Sciatic nerve (tissue), 2 donors: ENCODE results near the gene DCX. TPM values are rescaled to one million over a fixed set of nuclear protein-coding genes. Genes with fewer than 3 reads are reported as not detected.
A peak's percentile ranks its signal among the peaks of the same experiment; 100 is the strongest.

Experiments used
- ATAC-seq: fragments of 200-7000 bp; cut with Tn5 transposase; one replicate; pipeline ENCODE4 v1.9.1; 2020; ENCODE audit warnings: mild to moderate bottlenecking, moderate library complexity
- DNase-seq: peaks from one replicate; pipeline ENCODE4 v3.0.0-alpha.2; 2020; ENCODE audit warnings: low spot score
- intact Hi-C: fragments of 100-400 bp; cut with DNase I; formaldehyde crosslinking; loops from one replicate; pipeline ENCODE4 v1.14.2; 2022
- total RNA-seq: library from RNA; stranded (reverse); fragmentation: NEBNext Ultra II Directional; extraction: Animal tissue kit (Norgen Biotek cat#: 25700); gene quantifications from one replicate; pipeline ENCODE4 v1.2.1, GENCODE V29; 2021
- donor health status: DM: no; HTN: no; CAD: no.
- donor health status: DM: no; HTN: no; CAD: no.

DCX gene
- total RNA-seq = not detected

DNA sequence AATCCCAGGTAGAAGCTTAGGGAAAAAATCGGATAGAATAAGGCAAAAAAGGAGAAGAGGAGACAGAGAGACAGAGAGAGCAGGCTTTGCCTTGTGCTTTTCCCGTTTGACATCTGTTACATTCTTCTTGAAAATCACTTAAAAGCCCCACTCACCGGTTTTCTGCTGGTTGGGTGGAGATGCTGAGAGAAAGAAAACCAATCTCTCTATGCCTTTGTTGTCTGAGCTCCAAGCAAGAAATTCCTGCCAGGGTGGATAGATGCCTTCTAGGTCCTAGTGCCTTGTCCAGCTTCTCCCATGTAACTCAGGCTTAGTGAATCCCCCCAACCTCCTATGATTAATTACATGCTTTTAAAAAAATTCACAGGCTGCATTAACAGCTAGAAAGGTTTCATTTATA is at the start of gene DCX:
DCX (minus strand) TSS at position 210 of the 400 bp plus-strand sequence. CDS start 1,794 bp downstream, outside the sequence.
- ATAC-seq (no peak), DNase-seq (no peak)
- intact Hi-C loops = no loop called here

DNA sequence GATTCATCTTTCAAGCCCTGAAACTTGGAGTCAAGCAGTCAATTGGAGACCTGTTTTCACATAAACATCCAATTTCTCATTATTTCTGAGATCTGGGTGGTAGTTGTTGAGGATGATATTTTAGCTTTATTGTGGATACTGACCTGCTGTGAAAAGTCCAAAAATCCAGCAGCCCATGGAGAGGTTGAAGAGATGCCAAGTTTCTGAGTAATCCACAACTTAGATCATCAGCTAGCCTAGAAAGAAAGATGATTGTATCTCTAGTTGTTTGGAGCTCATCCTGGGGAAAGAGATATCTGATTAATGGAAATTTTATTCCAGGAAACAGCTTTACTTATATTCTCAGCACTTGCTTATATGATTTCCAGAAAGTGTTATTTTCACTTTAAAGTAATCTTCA is 48.6 kb upstream of the DCX start:
- no peak for ATAC-seq
- intact Hi-C loops = no loop called here
- DNase-seq = no peak

DNA sequence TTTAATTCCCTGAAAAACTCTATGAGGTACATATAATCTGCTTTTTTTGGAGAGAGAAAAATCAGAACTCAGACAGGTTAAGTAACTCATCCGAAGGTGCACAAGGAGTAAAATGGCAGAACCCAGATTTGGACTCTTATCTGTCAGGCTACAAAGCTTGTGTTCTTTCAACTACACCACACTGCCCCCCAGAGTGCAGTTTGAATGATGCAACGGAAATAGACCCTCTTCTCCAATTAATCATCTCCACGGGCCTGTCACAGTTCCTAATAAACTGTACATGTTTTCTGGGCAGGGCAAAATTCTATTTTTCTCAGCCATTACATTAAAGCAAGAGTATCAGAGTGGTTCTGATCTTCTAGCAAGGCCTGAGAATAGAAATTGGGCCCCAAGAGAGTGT is 35.3 kb upstream of the DCX start:
- ATAC-seq (no peak), DNase-seq (no peak)
- intact Hi-C loops = no loop called here

DNA sequence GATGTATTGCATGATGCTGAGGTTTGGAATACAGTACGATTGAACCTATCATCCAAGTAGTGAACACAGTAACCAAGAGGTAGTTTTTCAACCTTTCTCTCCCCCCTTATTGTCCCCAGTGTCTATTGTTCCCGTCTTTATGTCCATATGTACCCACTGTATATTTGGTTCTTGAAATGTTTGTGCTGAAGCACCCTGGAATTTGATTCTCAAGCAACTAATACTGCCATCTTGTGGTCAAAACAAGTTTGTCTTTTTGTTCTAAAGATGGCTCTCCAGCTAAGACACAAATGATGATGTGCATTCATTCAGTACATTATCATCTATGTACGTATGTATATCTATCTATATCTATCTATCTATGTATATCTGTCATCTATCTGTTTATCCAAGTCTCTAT is 33.5 kb upstream of the DCX start:
- ATAC-seq = peak; percentile 61
- intact Hi-C loops = no loop called here

DNA sequence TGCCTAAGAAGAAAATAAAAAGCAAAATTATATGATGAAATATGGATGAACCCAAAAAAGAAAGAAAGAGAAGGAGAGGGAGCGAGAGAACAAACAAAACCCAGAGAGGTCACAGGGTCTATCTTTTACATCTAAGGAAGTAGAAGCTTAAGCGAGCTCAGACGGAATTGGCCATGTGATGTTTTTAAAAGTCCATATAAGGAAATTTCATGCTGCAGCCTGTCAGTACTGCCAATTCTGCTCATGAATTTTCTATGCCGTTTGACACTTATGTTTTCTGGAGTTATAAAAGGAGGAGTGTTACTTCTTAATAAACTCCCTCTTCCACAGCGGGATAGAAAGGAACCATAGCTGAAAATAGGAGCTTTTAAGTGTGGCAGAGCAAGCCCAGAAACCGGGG is 32.9 kb upstream of the DCX start:
- ATAC-seq (no peak), DNase-seq (no peak)
- intact Hi-C loops = no loop called here

More for the DNA sequence above, 33.5 kb upstream of the DCX start:
- no peak for DNase-seq

DNA sequence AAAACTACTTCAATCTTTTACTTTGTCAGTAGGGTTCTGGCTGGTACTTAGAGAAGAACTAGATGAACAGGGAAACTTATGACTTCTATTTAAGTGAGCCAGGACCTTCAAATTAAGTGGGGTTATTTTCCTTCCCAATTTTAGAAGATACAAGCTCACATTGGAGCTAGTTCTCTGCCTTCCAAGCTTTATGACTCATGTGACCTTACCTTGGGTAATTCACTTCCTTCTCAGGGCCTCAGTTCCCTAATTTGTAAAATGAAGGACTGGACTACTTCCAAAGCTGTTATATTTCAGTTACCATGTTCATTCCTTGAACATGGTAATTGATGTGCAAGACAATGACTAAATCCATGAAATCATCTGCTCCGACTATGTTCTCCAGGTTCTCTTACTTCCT is 32.0 kb upstream of the DCX start:
- intact Hi-C loops = no loop called here
- DNase-seq (no peak), ATAC-seq (no peak)

DNA sequence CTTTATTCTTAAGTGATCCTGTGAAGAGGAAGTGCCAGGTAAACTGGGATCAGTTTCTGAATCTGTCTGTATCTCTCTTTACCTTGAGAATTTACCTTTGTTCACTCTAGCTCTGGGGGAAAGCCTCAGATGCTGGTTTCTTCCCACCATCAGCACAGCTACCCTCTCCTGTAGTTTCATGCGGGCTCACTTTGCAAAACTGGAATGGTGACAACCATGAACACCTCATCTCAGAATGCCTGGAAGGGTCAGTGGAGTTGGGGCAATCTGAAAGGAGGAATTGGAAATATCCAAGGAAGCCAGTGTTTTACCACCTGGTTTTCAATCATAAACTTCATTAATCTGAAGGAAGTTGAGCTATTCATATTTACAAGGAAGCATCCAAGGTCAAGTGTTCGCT is 30.8 kb upstream of the DCX start:
- DNase-seq (no peak), ATAC-seq (no peak)
- intact Hi-C loops = no loop called here

DNA sequence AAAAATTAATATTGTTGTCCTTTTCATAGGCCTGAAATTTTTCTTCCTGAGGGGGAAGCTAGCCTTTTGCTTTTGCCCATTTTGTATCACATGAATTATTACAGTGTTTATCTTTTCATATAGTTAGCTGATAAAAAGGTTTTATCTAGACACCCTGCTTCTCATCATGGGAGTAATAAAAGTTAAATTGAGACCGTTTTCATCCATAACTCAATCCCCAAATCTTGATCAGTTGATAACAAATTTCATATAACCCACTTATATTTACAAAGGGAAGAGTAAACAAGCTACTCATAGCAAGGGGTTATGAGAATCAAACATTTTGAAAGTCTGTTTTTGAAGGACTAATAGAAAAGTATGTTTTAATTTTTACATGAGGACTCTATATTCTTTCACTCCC is 23.5 kb upstream of the DCX start:
- no peak for DNase-seq
- intact Hi-C loops = no loop called here
- ATAC-seq = no peak

DNA sequence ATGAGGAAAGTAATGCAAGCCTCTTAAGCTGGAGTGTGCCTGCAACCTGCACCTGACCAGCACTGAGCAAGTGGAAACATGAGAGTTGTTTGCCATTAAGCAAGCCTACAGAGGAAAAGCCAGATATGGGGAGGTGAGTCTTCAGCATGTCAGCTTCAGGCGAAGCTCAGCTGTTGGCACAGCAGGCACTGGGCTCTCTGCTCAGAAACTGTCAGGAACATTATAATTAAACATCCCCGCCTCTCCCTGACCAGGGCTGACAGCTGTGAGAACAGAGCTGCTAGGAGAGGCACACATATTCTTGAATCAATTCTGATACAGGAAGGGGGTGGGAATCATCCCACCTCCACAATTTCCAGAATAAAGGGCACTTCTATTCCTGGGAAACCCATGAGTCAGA is 19.0 kb upstream of the DCX start:
- no peak for ATAC-seq
- intact Hi-C loops = no loop called here
- no peak for DNase-seq

DNA sequence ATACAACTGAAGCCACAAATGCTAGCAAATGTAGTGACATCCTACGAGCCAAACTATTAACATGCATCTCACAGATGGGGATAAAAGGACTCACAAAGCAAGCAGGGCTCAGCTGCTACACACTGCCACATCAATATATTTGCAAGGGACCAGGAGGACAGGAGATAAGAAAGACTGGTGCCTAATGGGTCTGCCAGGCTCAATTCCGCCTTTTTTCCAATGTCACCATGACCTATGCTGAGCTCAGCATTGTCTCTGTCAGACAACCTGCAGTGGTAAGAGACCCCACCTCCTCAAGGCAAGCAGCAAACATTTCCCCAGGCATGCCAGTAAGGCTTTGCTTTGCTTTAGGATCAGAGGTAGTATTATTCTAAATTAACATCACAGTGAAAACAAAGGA is 435 bp downstream of the DCX start:
- intact Hi-C loops = no loop called here
- DNase-seq (no peak), ATAC-seq (no peak)

DNA sequence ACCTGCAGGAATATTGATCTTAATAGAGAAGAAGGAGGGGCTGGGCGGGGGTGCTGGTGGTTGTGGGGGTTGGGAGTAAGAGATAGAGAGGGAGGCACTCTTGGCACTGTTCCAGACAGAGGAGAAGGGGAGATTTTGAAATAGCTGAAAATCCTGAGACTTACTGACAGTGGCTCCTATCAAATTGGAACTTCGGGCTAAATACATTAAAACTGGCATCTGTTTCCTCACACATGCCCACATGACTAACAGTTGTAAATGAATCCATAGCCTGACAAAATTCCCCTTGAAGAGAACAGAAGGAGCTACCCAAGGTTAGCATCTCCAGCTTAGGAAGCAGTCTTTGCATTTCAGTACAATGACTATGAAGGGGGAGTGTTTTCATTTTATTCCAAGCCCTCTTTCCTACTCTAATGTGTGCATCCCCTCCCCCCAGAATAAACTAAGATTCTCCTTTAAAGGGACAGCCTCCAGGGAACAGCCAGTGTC is 1.4 kb downstream of the DCX start:
- intact Hi-C loops = no loop called here
- DNase-seq (no peak), ATAC-seq (no peak)

DNA sequence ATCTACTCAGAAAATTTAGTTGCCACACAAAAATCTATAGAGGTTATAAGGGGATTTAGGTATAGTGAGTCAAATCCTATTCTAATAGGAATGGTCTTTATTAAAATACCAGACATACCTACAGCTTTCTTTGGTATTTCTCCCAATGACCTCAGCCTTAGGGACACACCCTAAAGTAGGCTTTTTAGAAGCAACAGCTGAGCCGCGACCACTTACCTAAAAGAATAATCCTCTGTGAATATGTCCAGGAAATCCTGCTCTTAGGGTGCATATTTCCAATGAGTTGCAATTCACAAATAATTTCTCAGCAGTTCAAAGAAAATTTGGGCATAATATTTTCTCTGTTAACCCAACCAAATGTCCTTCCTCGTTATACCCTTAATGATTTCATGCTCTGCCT is 2.7 kb downstream of the DCX start:
- no peak for ATAC-seq
- intact Hi-C loops = no loop called here
- no peak for DNase-seq

DNA sequence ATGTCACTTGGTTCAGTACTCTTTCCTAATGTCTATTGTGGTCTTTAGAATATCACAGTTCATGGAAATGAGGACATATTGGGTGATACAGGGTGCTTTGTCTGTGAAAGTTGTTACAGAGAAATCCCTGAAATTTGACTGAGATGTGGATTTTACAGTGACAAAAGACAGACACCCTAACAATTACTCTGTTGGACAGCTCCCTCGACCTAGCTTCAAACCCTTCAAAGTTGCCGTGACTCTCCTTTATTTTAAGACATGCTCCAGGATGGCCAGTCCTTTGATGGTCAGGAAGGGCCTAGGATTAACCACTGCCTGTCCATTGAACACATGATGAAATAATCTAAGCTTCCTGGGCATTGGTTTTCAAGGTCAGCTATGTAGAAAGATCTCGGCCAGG is 4.0 kb downstream of the DCX start:
- intact Hi-C loops = no loop called here
- ATAC-seq (no peak), DNase-seq (no peak)

DNA sequence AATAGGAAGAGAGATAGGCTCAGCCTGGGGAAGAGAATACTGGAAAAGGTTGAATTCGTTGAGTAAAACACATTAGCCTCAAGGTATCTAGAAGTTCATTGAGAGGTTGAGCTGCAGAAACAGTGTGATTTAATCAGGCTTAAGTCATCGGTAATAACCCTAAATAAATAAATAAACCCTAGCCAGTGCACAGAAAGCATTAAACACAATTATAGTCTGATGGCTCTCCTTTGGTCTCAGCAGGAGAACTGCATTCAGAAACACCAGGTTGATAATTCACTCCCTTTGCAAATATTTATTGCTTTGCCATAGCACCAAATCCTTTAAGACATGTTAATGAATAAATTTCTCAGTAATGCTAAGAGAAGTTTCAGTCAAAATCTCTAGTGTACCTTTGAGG is 9.6 kb downstream of the DCX start:
- intact Hi-C loops = no loop called here
- DNase-seq = no peak
- ATAC-seq = no peak

DNA sequence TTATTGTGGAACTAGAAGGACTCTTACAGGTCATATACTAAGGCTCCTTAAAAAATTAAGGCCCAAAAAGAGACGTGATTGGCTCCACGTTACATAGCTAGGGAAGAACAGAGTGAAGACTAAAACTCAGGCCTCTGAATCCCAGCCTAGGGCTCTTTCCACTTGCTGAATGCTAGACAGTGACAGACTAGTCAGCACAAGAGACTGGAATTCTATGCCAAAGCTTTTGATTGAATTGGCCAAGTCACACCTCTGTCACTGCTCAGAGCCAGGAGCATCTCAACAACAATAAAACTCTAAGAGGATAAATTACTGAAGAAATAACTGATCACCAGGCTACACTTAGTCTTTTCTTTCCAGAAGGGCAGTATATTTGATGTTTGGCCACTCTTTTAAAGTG is 16.8 kb downstream of the DCX start:
- ATAC-seq (no peak), DNase-seq (no peak)
- intact Hi-C loops = no loop called here

DNA sequence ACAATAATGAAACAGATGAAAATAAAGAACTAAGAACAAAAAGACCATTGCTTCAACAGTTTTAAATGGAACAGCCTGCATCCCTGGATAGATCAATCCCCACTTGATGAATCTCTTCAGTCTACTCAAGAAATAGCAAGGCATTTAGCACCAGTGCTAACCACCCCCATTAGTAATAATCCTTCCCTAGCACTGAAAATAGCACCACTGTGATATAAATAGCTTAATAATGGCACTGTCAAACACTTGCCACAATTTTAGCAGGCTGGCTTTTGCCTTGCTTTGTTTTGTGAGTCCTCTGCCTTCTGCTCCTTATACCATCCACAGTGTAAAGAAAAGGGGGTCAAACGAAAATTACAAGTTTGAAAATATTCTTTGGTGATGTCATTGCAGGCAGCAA is 17.4 kb downstream of the DCX start:
- ATAC-seq = no peak
- no peak for DNase-seq
- intact Hi-C loops = no loop called here

DNA sequence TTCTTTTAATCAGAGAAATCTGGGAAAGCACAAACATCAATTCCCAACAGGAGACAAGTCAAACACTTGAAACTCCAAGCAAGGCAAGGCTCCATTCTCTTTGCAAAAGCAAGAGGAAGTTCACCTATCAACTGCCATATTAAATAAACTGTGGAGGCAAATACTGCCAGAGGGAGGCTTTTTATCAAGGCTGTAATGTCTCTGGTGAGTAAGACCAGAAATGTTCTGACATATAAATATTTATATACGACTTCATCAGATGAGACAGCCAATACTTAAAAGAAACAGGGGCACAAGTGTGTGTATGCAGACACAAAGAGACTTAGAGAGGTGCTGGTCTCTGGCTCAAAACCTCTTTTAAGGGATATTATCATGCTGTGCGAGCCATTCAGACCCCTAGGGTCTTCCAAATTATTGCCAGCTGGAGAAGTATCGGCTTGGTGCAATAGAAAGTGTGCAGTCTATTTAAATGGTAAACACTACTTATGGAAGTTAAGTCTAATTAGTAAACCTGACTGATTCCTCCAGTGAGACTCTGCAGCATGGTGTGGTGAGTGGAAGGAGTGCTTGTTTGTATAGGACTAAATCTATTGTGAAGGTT is 24.4 kb downstream of the DCX start:
- intact Hi-C loops = no loop called here
- ATAC-seq (no peak), DNase-seq (no peak)

DNA sequence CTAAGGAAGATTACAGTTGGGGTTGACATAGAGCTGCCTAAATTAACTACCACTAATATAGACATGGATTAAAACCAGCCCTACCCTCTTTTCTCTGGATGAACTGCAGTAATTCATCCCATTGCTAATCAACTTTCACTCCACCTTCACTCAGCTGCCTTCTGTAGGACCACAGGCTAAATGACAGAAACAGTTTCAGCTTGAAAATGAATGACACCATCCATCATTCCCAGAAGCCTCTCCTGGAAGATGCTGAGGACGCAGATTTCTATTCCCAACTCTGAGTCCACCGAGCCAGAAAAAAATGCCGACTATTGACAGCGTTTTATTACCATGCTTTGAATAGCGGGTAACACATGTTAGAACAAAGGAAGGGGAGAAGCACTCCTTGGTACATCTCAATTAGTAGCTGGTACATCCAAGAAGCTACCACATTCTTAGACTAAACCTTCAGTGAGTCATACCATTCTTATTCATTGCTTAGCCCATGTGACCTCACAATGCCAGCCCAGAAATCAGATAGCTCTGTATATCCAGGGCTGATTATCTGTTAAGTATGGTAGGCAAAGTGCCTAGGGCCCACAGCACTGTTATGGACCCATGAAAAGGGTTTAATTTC is 25.3 kb downstream of the DCX start:
- ATAC-seq (no peak), DNase-seq (no peak)
- intact Hi-C loops = no loop called here

DNA sequence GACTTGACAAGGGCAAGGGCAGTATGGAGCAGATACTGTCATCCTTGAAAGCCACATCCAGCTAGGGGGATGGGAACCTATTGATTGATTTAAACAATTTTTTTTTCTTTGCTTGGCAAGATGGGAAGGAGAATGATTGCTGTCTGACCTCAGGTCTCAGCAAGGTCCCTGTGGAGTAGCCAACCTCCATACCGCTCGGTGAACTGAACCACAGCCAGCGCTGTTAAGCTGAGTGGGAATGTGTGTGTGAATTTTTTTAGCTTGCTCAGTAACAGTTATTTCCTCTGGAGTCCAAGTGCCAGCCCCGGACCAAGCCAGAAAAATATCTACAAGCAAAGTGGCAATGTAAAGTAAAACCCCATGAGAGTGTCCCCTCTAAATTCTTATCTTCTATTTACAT is 25.9 kb downstream of the DCX start:
- DNase-seq = no peak
- intact Hi-C loops = no loop called here

DNA sequence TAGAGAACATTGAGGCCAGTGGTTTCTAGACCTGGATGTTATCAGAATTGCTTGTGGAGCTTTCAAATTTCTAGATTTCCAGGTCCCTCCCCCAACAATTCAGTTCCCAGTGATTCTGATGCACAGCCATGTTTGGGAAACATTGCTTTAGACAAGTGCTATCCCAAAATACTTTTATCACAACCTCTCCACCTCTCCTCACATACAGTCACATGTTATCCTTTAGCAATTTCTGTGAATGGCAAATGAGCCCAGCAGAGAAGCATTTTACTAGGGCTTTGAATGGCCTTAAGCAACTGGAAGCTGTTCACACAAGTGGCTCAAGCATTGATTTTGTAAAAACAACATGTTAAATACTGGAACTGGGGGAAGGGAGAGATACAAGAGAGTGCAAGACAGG is 29.7 kb downstream of the DCX start:
- ATAC-seq = no peak
- intact Hi-C loops = no loop called here
- DNase-seq = no peak

More for the DNA sequence above, 25.9 kb downstream of the DCX start:
- no peak for ATAC-seq

DNA sequence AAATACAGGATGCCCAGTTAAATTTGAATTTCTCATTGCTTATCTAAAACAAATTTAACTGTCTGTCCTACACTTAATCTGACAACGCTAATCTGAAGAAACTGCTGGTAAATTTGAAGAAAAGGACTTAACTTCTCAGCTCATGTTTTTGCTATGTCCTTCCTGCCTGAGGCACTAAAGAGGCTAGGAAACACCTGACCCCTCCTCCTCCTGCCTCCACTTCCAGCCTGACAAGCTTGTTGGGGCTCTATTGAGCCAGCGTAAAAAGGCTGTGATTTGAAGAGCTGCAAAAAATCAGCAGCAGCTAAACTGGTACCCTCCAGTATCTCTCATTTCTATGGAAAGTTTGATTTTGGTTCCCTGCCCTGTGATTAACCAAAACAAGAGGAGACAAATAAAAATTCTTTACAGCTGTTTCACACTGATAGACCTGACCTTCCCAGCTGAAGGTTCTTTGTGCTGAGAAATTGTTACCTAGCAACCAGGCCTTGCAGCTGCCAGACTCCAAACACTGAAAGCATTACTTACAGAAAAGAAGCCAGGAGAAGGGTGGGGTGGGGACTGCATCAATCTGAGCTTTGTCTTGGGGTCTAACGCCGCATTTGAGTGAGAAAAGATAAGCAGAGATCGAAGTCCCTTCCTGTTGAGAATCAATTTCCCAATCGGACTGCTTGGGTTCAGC is 35.0 kb downstream of the DCX start:
- no peak for DNase-seq
- no peak for ATAC-seq
- intact Hi-C loops = no loop called here
